Measurements from ENCODE around the gene C1orf210. TPM values are rescaled to one million over a fixed set of nuclear protein-coding genes. Genes with fewer than 3 reads are reported as not detected.

Gene C1orf210
- total RNA-seq, 1 donor from 2014 or later: not detected

- no peaks in the 10 kb centered on the region for H3K27me3 ChIP-seq
- H3K9me3 ChIP-seq: no peaks in the 10 kb centered on the region
- peak overlapping the region in 1 of 2 donors; percentile 53 for H3K27ac ChIP-seq
- H3K4me1 ChIP-seq: peaks cover 0 to 22% of the 10 kb centered on the region in 2 donors
- TF ChIP-seq, protein P1, sequence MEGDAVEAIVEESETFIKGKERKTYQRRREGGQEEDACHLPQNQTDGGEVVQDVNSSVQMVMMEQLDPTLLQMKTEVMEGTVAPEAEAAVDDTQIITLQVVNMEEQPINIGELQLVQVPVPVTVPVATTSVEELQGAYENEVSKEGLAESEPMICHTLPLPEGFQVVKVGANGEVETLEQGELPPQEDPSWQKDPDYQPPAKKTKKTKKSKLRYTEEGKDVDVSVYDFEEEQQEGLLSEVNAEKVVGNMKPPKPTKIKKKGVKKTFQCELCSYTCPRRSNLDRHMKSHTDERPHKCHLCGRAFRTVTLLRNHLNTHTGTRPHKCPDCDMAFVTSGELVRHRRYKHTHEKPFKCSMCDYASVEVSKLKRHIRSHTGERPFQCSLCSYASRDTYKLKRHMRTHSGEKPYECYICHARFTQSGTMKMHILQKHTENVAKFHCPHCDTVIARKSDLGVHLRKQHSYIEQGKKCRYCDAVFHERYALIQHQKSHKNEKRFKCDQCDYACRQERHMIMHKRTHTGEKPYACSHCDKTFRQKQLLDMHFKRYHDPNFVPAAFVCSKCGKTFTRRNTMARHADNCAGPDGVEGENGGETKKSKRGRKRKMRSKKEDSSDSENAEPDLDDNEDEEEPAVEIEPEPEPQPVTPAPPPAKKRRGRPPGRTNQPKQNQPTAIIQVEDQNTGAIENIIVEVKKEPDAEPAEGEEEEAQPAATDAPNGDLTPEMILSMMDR (IDR thresholded peaks at IDR 0.05): no peak
- H3K4me3 ChIP-seq: no peak overlapping the region
- no peak for DNase-seq (ENCODE audit: low spot score in 2 of 2)
- no peaks in the 10 kb centered on the region for H3K36me3 ChIP-seq
- intact Hi-C loops (cut with DNase I): no loop called here
Observed at GRCh38 chr1:43294761-43295160, 9.4 kb upstream of the C1orf210 start.

DNA sequence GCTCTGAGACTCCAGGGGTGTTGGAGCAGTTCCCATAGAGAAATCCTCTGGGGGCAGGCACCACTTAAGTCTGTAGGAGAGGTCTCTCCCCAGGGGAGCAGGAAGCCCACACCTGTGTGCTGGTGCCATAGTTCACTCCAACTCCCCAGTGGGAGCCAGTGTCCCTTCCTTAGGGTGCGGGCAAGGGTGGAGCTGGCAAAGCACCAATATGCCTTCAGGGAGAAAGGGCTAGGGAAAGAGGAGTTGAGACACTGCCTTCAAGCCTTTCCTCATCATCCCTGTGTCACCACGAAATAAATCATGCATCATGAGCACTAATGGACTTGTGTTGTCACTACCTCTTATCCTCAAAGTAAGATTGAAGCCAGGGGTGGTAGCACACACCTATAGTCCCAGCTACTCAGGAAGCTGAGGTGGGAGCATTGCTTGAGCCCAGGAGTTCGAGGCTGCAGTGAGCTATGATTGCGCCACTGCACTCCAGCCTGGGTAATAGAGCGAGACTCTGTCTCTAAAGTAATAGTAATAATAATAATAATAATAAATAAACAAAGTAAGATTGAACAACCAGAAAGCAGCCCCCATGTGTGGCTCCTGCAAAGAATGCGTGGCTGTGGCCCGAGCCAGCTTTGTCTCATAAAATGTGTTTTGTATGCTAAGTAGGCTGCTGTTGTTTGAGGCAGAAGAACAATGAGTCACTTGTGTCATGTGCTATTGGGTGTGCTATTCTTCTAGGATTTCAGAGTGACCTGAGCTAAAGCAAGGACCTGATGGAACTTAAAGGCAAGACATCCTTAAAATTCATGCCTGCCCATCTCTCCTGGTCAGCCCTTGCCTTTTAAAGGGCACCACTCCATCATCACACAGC is 8.7 kb upstream of the C1orf210 start:
- Histone ChIP-seq H3K36me3 (no peaks in the 10 kb centered on the region), H3K4me3 (no peak overlapping the region), H3K27me3 (no peaks in the 10 kb centered on the region), H3K9me3 (no peaks in the 10 kb centered on the region), H3K27ac (no peak overlapping the region), H3K4me1 (peaks cover 0 to 22% of the 10 kb centered on the region in 2 donors)
- intact Hi-C loops (cut with DNase I): no loop called here
- DNase-seq (ENCODE audit: low spot score in 2 of 2): no peak
- TF ChIP-seq, protein P1 (IDR thresholded peaks at IDR 0.05): no peak

GRCh38 chr1:43293176-43293575 is 7.8 kb upstream of the C1orf210 start:
- DNase-seq (ENCODE audit: low spot score in 2 of 2): no peak
- Histone ChIP-seq H3K27ac (no peak overlapping the region), H3K4me3 (no peak overlapping the region), H3K36me3 (no peaks in the 10 kb centered on the region), H3K27me3 (no peaks in the 10 kb centered on the region), H3K9me3 (no peaks in the 10 kb centered on the region), H3K4me1 (peaks cover 0 to 22% of the 10 kb centered on the region in 2 donors)
- TF ChIP-seq, protein P1 (IDR thresholded peaks at IDR 0.05): no peak
- intact Hi-C loops (cut with DNase I): no loop called here

DNA sequence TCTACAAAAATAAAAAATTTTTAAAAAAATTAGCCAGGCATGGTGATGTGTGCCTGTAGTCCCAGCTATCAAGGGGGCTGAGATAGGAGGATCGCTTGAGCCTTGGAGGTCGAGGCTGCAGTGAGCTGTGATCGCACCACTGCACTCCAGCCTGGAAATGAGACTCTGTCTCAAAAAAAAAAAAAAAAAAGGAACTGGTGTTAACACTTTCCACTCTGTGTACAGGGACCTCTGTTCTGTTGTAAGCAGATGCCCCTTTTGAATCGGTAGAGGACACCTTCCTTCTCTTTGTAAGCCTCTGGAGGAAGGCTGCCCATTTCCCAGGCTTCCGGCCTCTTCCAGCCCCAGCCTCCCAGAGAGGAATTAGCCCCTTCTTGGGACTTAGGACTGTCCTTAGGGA is 7.3 kb upstream of the C1orf210 start:
- Histone ChIP-seq H3K4me1 (peaks cover 0 to 22% of the 10 kb centered on the region in 2 donors), H3K36me3 (no peaks in the 10 kb centered on the region), H3K4me3 (no peak overlapping the region), H3K27ac (no peak overlapping the region), H3K27me3 (no peaks in the 10 kb centered on the region), H3K9me3 (no peaks in the 10 kb centered on the region)
- DNase-seq (ENCODE audit: low spot score in 2 of 2): no peak
- intact Hi-C loops (cut with DNase I): no loop called here
- TF ChIP-seq, protein P1 (IDR thresholded peaks at IDR 0.05): no peak

- Histone ChIP-seq H3K9me3 (no peaks in the 10 kb centered on the region), H3K36me3 (no peaks in the 10 kb centered on the region), H3K27ac (no peak overlapping the region), H3K4me3 (no peak overlapping the region), H3K4me1 (peaks cover 0 to 22% of the 10 kb centered on the region in 2 donors), H3K27me3 (no peaks in the 10 kb centered on the region)
- no peak for DNase-seq (ENCODE audit: low spot score in 2 of 2)
- TF ChIP-seq, protein P1 (IDR thresholded peaks at IDR 0.05): no peak
- intact Hi-C loops (cut with DNase I): no loop called here
Observed at GRCh38 chr1:43292216-43292615, 6.8 kb upstream of the C1orf210 start.

All from ascending aorta (tissue), 2 donors.